ENCODE measurements around the gene S1PR1. TPM values are rescaled to one million over a fixed set of nuclear protein-coding genes. Genes with fewer than 3 reads are reported as not detected.

Gene S1PR1
- total RNA-seq, 1 donor, result 2.8 TPM

- no peak overlapping the region for H3K4me3 ChIP-seq (ENCODE audit: low read depth, low read length)
- peak; percentile 89 for DNase-seq (ENCODE audit: low read depth)
- TF ChIP-seq CTCF (IDR thresholded peaks at IDR 0.05; ENCODE audit: insufficient read depth, low read length), result no peak
These were observed 22.9 kb downstream of the S1PR1 start for GRCh38 chr1:101259744-101260148.

- peak; percentile 39 for DNase-seq (ENCODE audit: low read depth)
- TF ChIP-seq CTCF (IDR thresholded peaks at IDR 0.05; ENCODE audit: insufficient read depth, low read length), result no peak
- no peak overlapping the region for H3K4me3 ChIP-seq (ENCODE audit: low read depth, low read length)
These were observed 23.9 kb downstream of the S1PR1 start for GRCh38 chr1:101260556-101261350.

- DNase-seq (ENCODE audit: low read depth), result no peak
- TF ChIP-seq CTCF (IDR thresholded peaks at IDR 0.05; ENCODE audit: insufficient read depth, low read length), result no peak
- H3K4me3 ChIP-seq (ENCODE audit: low read depth, low read length), result no peak overlapping the region
These were observed 24.8 kb downstream of the S1PR1 start for GRCh38 chr1:101261623-101262022.

GRCh38 chr1:101262060-101262459, 25.2 kb downstream of the S1PR1 start:
- no peak for DNase-seq (ENCODE audit: low read depth)
- no peak for TF ChIP-seq CTCF (IDR thresholded peaks at IDR 0.05; ENCODE audit: insufficient read depth, low read length)
- no peak overlapping the region for H3K4me3 ChIP-seq (ENCODE audit: low read depth, low read length)

- no peak for TF ChIP-seq CTCF (IDR thresholded peaks at IDR 0.05; ENCODE audit: insufficient read depth, low read length)
- no peak for DNase-seq (ENCODE audit: low read depth)
- H3K4me3 ChIP-seq (ENCODE audit: low read depth, low read length), result no peak overlapping the region
These were observed 26.0 kb downstream of the S1PR1 start for GRCh38 chr1:101262630-101263348.

- peak; percentile 31 for DNase-seq (ENCODE audit: low read depth)
- no peak overlapping the region for H3K4me3 ChIP-seq (ENCODE audit: low read depth, low read length)
- TF ChIP-seq CTCF (IDR thresholded peaks at IDR 0.05; ENCODE audit: insufficient read depth, low read length), result no peak
These were observed 27.9 kb downstream of the S1PR1 start for GRCh38 chr1:101264697-101265096.
